ENCODE results near the gene PCDHGA5. TPM values are rescaled to one million over a fixed set of nuclear protein-coding genes. Genes with fewer than 3 reads are reported as not detected.

The PCDHGA5 gene
- total RNA-seq, 2 experiments from 2014 or later, result 0.08 TPM; not detected in 1

DNA sequence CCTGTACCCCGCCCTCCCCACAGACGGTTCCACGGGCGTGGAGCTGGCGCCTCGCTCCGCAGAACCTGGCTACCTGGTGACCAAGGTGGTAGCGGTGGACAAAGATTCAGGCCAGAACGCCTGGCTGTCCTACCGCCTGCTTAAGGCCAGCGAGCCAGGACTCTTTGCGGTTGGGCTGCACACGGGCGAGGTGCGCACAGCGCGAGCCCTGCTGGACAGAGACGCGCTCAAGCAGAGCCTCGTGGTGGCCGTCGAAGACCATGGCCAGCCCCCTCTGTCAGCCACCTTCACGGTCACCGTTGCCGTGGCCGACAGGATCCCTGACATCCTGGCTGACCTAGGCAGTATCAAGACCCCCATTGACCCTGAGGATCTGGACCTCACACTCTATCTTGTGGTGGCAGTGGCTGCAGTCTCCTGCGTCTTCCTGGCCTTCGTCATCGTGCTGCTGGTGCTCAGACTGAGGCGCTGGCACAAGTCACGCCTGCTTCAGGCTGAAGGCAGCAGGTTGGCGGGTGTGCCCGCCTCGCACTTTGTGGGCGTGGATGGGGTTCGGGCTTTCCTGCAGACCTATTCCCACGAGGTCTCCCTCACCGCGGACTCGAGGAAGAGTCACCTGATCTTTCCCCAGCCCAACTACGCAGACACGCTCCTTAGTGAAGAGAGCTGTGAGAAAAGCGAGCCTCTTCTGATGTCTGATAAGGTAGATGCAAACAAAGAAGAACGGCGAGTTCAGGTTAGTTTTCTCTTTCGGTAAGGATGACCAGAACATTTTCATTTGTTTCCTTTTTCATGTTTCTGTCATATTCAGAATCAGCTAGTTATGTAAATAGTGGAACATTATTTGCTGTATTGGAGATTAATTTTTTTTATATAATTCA, 2.3 kb downstream of the PCDHGA5 start:
- intact Hi-C loops (cut with DNase I, micrococcal nuclease), result loop anchor here (10.0 kb wide), 2 partner anchors 49 to 141 kb away; partner anchors contain the start of genes PCDHB14 (in 1 of the 2), PCDHGA10 (in 1 of the 2) and PCDHGB7 (in 1 of the 2)
- peaks cover 89% of the 10 kb centered on the region for H3K27me3 Mint-ChIP-seq
- POLR2A ChIA-PET, result no interaction called here

GRCh38 chr5:141369994-141370848, 6.3 kb downstream of the PCDHGA5 start, which contains the start of gene PCDHGB3:
Gene PCDHGB3 (plus strand): TSS chr5:141370242. CDS start chr5:141370395, 153 bp downstream.
- peak in 9 of 14 experiments; percentile 4 to 61 (median 28) for DNase-seq
- peak; percentile 83 for ATAC-seq (ENCODE audit: poor library complexity)
- no peak for TF ChIP-seq CTCF (IDR thresholded peaks at IDR 0.05)
- peak within 1 kb of the TSS; percentile 80 for H3K4me3 Mint-ChIP-seq
- H3K27ac ChIP-seq (ENCODE audit: low read depth in 1 of 2, low read length in 2 of 2), result no peak within 1 kb of the TSS
- intact Hi-C loops (cut with DNase I, micrococcal nuclease), result loop anchor here (10.0 kb wide), 2 partner anchors 45 to 145 kb away; partner anchors contain the start of genes PCDHB14 (in 1 of the 2), PCDHGA10 (in 1 of the 2) and PCDHGB7 (in 1 of the 2)
- no peaks in the 10 kb centered on the region for H3K36me3 ChIP-seq (ENCODE audit: insufficient read depth, low read length)
- peaks cover 91% of the 10 kb centered on the region for H3K27me3 Mint-ChIP-seq
- H3K4me1 ChIP-seq (ENCODE audit: insufficient read depth, low read length), result peaks cover 8% of the 10 kb centered on the region
- CTCF ChIA-PET, result interaction anchor here (0.5 to 2.7 kb wide), 13 partner anchors 10 to 312 kb away, joined by 3 to 13 read pairs (median 4); partner anchors contain the start of genes PCDHGA12, PCDHGB1, PCDHGB2 and PCDHGB5
- H3K9me3 ChIP-seq (ENCODE audit: control insufficient read depth in 1 of 2, insufficient read depth in 1 of 2, low read length in 2 of 2), result peaks cover 51 to 57% of the 10 kb centered on the region in 2 experiments
- POLR2A ChIA-PET, result interaction anchor here (1.6 kb wide), 1 partner anchor 50 kb away, joined by 9 read pairs; the partner anchor contains the start of gene TAF7
- H3K4me1 Mint-ChIP-seq (ENCODE audit: low read depth), result peaks cover 11% of the 10 kb centered on the region
- H3K27me3 ChIP-seq (ENCODE audit: control insufficient read depth in 1 of 2, insufficient read depth in 2 of 2, low read length in 2 of 2), result peaks cover 71 to 76% of the 10 kb centered on the region in 2 experiments
- peaks cover 34% of the 10 kb centered on the region for H3K36me3 Mint-ChIP-seq (ENCODE audit: low read depth)
- H3K4me3 ChIP-seq (ENCODE audit: low read length), result peak within 1 kb of the TSS; percentile 36
- H3K27ac Mint-ChIP-seq, result no peak within 1 kb of the TSS
- H3K9me3 Mint-ChIP-seq, result peaks cover 21% of the 10 kb centered on the region

More for the DNA sequence above, 2.3 kb downstream of the PCDHGA5 start:
- H3K4me3 Mint-ChIP-seq, result no peak overlapping the region
- peaks cover 11% of the 10 kb centered on the region for H3K4me1 Mint-ChIP-seq (ENCODE audit: low read depth)
- CTCF ChIA-PET, result no interaction called here
- H3K27ac ChIP-seq (ENCODE audit: low read depth in 1 of 2, low read length in 2 of 2), result no peak overlapping the region
- H3K4me3 ChIP-seq (ENCODE audit: low read length), result no peak overlapping the region
- H3K36me3 ChIP-seq (ENCODE audit: insufficient read depth, low read length), result no peaks in the 10 kb centered on the region
- no peak for TF ChIP-seq CTCF (IDR thresholded peaks at IDR 0.05)
- peaks cover 25% of the 10 kb centered on the region for H3K9me3 Mint-ChIP-seq
- H3K27me3 ChIP-seq (ENCODE audit: control insufficient read depth in 1 of 2, insufficient read depth in 2 of 2, low read length in 2 of 2), result peaks cover 62 to 79% of the 10 kb centered on the region in 2 experiments
- H3K27ac Mint-ChIP-seq, result no peak overlapping the region
- peaks cover 36% of the 10 kb centered on the region for H3K36me3 Mint-ChIP-seq (ENCODE audit: low read depth)
- DNase-seq (no peak), ATAC-seq (ENCODE audit: poor library complexity) (no peak)
- peaks cover 38 to 55% of the 10 kb centered on the region in 2 experiments for H3K9me3 ChIP-seq (ENCODE audit: control insufficient read depth in 1 of 2, insufficient read depth in 1 of 2, low read length in 2 of 2)
- H3K4me1 ChIP-seq (ENCODE audit: insufficient read depth, low read length), result peaks cover 8% of the 10 kb centered on the region

Measured in CD4-positive, alpha-beta T cell (primary cell).